Measurements from ENCODE around the gene ARSG.
"Not testable (repeated sequence)": the region's sequence is repeated elsewhere in the genome, so short reads cannot be mapped to it uniquely, and the experiment has no call there.

ARSG gene

DNA sequence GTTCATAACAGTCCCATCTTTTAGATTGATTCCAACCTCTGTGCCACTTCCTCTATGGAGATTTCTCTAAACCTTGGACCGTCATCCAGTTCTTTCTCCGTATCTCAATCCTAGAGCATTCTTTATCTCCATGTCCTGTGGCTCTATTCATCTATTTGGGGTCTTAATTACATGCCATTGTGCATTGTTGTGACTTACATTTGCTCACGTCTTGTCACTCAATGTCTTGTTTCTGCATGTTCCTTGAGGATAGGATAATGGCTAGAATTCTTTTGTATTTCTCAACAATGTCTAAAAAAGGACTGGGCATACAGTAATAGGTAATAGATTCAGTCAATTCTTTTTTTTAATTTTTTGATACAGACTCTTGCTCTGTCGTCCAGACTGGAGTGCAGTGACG is 50.2 kb downstream of the ARSG start:
- DNase-seq: no peak

DNA sequence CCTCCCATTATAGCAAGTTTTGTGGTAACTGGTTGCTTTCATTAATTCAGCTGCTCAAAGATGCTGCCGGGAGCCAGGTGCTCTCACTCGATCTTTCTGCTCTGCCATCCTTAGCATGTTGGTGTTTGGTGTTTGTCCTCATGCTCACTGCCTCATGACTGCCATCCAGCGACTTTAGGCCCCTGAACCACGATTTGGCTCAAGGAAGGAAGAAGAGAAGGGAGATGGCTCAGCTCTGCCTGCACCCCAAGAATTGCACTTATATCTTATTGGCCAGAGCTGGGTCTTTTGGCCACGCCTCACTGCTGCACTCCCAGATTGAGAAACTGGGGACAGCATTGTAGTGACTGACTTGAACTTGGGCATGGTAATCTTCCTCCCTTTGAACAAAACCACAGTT is 52.7 kb downstream of the ARSG start:
- DNase-seq: no peak

DNA sequence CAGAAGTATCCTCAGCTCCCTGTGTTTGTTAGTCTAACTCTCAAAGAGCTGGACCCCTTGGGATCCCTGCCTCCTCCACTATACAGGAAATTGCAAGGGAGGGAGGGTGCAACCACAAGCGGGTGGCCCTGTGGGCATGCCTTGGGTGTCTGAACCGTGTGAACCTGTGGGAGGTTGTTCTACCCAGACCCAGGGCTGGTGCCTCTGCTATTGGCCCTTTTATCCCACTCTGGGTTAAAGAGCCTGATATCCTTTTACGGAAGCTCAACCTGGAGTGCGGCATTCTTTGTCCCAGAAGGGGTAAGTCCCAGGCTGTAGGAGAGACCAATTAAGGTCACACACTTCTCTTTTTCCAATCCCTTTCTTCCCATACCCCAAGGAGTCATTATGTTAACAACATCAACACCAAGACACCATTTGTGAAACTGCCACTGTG is 53.4 kb downstream of the ARSG start:
- DNase-seq: no peak

DNA sequence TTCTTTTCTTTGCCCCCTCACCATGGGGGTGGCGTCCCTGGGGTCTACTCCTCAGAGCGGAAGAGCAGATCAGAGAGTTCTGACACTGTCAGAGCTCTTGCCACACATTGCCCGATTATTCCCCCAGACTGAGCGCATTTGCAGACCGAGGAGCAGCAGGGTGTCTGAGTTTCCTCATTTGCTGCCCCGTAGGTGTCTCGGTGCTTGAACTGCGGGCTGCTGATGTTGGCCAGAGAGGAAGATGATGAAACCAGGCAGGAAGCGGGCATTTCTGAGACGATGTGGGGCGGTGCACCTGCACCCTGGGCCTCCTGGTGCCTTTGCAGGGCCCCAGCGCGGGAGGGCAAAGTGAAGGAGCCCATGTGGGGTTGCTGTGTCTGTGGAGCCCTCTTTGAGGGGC is 55.2 kb downstream of the ARSG start:
- no peak for DNase-seq

DNA sequence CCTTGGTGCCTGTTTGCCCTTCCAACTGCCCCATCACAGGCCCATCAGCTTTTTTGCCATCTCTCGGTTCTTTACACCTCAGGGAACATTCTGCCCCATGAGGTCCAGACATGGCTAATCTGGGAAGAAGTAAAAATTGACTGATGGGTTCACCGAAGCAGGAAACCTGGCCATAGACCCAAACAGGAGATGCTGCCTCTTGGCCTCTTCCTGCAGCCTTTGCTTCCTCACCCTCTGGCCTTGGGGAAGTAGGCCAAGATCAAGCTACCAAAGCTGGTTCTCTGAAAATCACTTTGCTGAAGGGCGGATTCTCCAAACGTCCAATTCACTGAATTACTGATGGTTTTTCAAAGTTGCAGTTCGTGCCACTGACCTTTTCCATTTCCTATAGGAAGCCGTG is 56.1 kb downstream of the ARSG start:
- DNase-seq: no peak

DNA sequence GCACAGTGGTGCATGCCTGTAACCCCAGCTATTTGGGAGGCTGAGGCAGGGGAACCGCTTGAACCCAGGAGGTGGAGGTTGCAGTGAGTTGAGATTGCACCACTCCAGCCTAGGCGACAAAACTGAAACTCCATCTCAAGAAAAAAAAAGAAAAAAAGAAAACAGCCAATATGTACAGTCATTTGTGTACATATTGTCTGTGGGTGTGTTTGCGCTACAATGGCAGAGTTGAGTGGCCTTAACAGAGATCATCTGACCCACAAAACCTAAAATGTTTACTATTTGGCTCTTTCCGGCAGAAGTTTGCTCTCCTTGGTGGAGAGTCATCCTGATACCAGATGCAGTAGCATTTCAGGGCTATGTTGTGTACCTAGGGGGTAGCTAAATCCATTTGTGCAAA is 57.9 kb downstream of the ARSG start:
- DNase-seq: no peak

DNA sequence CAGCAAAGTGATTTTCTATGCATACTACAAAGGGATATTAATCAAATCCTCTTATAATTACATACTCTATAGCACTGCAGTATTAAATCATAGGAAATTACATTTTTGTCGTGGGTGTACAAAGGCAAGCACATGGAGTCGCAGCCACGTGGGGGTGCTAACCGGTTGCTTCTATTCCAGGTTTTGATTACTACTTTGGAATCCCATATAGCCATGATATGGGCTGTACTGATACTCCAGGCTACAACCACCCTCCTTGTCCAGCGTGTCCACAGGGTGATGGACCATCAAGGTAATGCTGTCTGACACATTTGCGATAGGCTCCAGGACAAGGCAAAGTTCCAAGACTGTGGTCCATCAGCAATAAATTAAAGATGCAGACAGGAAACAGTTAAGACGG is 60.1 kb downstream of the ARSG start:
- no peak for DNase-seq

DNA sequence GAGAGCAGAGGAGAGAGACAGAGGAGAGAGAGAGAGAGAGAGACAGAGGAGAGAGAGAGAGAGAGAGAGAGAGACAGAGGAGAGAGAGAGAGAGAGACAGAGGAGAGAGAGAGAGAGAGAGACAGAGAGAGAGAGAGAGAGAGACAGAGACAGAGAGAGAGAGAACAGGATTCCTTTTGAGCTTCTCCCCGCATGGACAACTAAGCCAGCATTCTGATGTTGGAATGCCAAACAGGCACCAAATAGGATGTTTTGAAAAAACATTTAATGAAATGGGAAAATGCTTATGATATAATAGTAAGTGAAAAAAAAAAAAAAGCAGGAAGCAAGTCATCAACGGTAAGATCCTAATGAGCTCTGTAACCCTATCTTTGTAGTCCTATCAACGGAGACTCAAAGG is 60.7 kb downstream of the ARSG start:
- DNase-seq: no peak

DNA sequence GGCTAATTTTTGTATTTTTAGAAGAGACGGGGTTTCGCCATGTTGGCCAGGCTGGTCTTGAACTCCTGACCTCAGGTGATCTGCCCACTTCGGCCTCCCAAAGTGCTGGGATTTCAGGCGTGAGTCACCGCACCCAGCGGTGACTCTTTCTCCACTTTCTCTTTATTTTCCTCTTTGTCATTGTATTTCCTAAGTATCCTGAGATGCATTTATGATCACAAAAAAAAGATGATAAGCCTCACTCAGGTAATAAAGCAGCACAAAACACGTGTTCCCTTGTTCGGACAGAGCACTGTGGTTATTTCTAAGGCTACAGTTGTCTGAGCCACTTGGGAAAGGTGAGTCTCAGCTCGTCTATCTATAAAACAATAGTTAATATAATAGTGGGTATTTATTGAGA is 61.4 kb downstream of the ARSG start:
- DNase-seq: not testable (repeated sequence)

DNA sequence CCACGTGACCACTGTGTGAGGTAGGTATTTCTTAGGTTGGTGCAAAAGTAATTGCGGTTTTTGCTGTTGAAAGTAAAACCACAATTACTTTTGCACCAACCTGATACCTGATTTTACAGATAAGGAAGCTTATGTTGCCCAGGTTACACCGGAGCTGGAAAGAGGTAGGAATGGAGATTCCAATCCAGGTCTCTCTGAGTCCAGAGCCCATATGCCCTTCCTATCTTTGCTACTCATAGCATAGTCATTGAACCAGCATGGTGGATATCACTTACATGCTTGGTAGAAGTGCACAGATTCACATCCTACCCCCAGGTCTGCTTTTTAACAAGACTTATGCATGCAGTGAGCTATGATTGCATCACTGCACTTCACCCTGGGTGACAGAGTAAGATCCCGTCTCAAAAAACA is 61.8 kb downstream of the ARSG start:
- DNase-seq: no peak

DNA sequence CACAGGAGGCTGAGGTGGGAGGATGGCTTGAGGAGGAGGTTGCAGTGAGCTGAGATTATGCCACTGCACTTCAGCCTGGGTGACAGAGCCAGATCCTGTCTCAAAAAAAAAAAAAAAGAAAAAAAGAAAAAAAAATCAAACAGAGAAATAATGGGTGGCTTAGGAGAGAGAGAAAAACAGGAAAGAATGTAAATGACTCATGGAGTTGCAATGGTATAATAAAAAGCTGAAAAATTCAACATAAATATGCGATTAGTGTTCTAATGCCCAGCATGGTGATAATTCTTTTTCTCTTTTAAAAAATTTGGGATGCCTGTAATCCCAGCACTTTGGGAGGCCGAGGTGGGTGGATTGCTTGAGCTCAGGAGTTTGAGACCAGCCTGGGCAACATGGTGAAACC is 63.0 kb downstream of the ARSG start:
- not testable (repeated sequence) for DNase-seq

DNA sequence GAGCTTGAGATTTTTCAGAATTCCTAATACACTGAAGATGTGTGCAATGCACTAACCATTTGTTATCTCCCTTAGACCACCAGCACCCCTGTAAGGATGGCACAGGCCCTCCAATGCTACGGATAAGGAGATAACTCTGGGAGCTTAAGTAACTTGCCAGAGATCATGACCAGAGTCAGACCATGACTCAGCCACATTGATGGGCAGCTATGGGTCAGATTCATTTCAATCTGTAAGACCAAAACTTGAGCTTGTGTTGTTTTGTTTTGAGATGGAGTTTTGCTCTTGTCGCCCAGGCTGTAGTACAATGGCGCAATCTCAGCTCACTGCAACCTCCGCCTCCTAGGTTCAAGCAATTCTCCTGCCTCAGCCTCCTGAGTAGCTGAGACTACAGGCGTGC is 63.8 kb downstream of the ARSG start:
- DNase-seq: not testable (repeated sequence)

DNA sequence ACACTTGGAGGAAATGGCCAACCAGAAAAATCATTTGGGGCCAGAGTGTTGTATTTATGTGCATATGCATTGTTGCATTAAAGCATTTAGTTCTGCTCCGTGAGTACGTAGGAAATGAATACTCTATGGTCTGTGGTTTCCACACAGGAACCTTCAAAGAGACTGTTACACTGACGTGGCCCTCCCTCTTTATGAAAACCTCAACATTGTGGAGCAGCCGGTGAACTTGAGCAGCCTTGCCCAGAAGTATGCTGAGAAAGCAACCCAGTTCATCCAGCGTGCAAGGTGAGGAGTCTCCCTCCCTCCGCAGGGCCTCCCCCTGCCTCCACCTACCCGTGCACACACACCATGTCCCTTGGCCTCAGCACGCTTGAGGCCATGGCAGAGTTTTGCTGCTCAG is 65.2 kb downstream of the ARSG start:
- DNase-seq: no peak

DNA sequence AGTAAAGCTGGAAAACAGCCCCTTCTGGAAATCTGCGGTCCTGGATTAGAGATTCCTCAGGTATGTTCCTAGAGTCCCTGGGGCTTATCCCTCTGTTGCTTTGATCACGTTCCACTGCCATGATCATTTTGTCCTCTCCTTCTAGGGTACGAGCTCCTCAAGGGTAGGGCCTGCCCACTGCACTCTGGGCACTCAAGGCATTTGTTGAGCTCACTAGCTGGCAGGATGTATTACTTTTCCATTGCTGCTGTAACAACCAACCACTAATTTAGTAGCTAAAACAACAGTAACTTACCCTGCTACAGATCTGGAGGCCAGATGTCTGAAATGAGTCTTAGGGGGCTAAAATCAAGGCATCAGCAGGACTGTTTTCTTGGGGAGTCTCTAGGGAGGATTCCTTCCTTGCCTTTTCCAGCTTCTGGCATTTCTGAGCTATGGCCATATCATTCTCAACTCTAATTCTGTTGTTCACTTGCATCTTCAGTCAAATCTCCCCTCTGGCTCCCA is 65.7 kb downstream of the ARSG start:
- DNase-seq: no peak

DNA sequence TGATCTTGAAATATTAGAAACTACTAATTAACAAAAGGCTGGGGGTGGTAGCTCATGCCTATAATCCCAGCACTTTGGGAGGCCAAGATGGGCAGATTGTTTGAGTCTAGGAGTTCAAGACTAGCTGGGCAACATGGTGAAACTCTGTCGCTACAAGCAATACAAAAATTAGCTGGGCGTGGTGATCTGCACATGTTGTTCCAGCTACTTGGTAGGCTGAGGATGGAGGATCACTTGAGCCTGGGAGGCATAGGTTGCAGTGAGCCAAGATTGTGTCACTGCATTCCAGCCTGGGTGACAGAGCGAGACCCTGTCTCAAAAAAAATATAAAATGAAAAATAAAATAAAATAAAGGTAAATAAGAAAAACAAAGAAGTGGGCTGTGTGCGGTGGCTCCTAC is 66.6 kb downstream of the ARSG start:
- no peak for DNase-seq

DNA sequence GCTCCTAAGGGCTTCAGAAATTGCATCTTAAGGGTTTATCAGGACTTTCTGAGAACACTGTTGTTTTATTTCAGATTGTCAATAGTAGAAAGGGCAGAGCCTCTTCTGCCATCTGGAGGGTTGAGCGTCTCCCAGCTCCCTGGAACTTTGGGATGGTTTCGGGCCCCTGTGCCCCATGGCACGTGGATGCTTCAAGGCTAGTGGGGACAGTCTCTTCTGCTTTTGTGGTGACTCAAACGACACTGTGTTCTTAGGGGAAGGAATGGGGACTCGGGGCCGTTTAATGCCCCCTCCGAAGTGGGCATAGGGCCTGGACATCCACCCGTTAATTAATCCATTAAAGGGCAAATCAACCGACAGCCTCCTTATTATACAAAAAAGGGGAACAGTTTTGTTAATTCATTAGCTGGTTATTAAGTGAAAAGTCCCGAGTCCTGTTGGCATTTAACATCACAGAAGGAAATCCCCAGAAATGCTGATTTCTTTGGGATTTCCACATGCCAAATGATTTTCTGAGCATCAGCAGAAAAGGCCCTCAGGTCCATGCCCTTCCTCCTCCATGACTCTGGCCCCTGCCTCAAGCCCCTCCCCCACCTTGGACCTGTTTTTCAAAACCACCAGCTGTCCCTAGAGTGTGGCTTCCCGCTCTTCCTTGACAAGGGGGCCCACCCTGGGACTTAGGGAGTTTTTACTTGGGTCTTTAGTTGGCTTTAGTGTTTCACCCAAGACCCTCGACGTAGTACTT is 68.7 kb downstream of the ARSG start:
- no peak for DNase-seq

DNA sequence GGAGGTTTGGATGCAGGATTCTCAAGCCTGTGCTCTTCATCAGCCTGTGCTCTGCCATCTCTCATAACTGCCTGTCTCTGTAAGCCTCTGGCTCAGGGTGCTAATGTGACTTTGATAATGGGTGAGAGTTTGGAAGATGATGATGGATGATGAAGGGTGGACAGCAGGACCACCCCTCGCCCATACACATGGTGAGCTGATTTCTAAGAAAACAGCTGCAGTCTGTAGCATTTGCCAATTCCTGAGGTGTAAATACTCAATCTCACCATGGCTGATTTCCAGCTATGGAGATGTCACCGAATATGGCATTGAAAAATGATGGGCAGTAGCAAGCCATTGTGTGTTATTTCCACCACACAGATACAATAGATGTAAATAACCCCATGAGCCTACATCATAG is 74.2 kb downstream of the ARSG start:
- no peak for DNase-seq

DNA sequence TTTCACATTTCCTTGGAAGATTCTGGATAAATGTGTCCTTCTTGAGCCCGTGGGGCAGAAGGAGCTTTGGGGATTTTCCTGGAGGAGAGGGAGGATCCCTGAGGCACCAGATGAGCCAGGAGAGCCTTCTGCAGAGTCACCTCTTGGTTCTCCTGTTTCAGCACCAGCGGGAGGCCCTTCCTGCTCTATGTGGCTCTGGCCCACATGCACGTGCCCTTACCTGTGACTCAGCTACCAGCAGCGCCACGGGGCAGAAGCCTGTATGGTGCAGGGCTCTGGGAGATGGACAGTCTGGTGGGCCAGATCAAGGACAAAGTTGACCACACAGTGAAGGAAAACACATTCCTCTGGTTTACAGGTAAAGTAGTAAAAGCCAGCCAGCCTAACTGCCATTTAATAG is 77.1 kb downstream of the ARSG start:
- DNase-seq: no peak

DNA sequence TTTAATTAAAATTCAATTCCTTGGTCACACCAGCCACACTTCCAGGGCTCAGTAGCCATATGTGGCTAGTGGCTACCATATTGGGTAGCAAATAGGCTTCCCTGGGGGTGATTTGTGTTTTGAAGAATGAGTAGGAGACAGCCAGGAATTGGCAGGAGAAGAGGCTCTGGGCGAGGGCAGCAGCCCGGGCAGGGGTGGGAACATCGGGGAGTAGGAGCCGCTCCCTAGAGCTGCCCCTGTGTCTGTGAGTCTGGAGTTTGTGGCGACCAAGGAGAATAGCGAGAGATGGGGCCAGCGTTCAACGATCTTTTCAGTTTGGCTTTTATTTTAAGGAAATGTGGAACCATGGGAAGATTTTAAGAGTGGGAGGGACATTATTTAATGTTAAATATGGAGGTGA is 84.3 kb downstream of the ARSG start:
- no peak for DNase-seq

DNA sequence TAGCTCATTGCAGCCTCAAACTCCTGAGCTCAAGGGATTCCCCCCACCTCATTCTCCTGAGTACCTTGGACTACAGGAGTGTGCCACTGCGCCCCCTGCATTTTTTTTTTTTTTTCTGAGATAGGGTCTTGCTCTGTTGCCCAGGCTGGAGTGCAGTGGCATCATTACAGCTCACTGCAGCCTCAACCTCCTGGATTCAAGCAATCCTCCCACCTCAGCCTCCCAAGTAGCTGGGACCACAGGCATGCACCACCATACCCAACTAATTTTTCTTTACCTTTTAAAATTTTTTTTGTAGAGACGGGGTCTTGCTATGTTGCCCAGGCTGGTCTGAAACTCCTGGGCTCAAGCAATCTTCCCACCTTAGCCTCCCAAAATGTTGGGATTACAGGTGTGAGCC is 84.9 kb downstream of the ARSG start:
- DNase-seq: not testable (repeated sequence)

DNA sequence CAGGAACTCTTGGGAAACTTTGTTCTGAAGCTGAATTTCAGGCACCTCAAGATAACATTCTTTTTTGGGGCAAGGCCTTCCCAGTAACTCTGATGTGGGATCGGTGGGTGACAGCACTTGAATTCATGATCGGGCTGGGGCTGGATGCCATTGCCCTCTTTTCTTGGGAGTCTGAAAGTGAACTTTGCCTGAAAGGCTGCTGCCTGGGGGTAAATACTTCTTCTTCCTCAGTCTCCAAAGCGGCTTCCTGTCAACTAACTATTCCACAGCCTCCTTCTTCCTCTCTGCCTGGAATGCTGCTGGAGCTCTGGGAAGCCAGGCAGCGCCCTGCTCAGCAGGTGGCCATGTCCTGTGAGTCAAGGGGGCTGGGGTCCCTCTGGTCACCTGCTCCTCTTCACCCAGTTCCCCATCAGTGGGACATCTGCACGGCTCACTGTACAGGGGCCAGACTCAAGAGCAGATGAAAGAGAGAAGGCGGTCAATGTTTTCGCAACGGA is 86.5 kb downstream of the ARSG start:
- DNase-seq: no peak

DNA sequence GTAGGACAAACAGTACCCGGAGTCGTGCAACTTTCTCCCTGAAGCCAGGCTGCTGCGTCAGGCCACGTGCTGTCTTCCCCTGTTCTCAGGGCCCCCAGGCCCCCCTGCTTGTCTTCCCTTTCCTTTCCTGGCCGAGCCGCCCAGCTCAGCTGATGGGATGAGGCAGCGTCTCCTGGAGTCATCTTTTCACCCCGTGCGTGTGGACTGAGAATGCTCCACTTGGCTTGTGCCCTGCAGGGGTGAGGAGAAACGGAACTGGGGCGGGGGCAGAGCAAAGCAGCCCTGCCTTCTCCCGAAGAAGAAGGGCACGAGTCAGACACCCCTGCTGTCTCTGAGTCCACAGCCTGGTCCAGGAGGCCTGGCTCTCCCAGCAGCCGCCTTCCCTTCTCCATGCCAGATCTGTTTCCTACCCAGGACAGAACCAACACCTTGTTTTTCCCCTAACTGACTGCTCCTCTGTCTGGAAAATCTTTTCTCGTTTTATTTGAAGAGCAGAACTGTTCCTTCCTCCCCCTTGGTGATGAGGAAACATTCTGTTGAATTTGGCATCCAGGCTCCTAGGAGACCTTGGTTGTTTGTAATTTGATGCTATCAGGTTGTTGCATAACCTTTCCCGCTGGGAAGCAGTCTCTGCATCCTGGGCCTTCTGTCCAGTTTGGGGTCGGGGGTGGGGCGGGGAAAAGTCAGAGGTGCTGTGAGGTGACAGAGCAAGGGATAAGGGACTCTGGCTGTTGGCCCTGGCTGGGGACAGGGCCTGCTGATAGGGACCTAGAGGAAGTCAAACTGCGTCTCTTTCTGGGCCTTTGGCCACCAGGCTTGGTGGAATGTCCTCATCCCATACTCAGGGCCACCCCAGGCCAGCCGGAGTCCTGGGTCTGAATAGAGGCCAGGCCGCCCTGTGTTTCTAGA is 87.2 kb downstream of the ARSG start:
- no peak for DNase-seq

DNA sequence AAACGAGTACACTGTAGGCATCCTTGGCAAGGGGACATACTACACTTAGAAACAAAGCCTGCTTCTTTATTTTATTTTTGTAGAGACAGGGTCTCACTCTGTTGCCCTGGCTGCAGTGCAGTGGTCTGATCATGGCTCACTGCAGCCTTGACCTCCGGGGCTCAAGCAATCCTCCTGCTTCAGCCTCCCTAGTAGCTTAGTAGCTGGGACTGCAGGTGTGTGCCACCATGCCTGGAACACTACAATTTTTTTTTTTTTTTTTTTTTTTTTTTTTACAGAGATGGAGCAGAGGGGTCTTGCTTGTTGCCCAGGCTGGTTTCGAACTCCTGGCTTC is 87.8 kb downstream of the ARSG start:
- DNase-seq: no peak

Measured in NCI-H1048 (cell line).